ENCODE measurements around the gene KIF19. TPM values are rescaled to one million over a fixed set of nuclear protein-coding genes. Genes with fewer than 3 reads are reported as not detected.

KIF19 gene
- polyA plus RNA-seq, 1 experiment: not detected

GRCh38 chr17:74380086-74380958 lies 54.3 kb downstream of the KIF19 start:
- no peak overlapping the region for H3K27ac ChIP-seq (ENCODE audit: low read depth, low read length)
- TF ChIP-seq CTCF (IDR thresholded peaks at IDR 0.05; ENCODE audit: low read depth, low read length): no peak
- no peaks in the 10 kb centered on the region for H3K27me3 ChIP-seq (ENCODE audit: control insufficient read depth, insufficient read depth, low read length)
- H3K9me3 ChIP-seq (ENCODE audit: control insufficient read depth, insufficient read depth, low read length): no peaks in the 10 kb centered on the region; the same call in 1 of the 2 replicates
- ChIA-PET POLR2A (no interaction called here), CTCF (interaction anchor here (0.7 to 3.5 kb wide), 6 partner anchors 12 to 166 kb away, joined by 4 to 94 read pairs (median 6); partner anchors contain the start of gene GPR142)
- no peak for DNase-seq (ENCODE audit: low read depth, low spot score)
- no peak overlapping the region for H3K4me3 ChIP-seq (ENCODE audit: low read depth, low read length)

GRCh38 chr17:74380959-74381808 lies 55.2 kb downstream of the KIF19 start:
- H3K4me3 ChIP-seq (ENCODE audit: low read depth, low read length): no peak overlapping the region
- no peak for TF ChIP-seq CTCF (IDR thresholded peaks at IDR 0.05; ENCODE audit: low read depth, low read length)
- no peak overlapping the region for H3K27ac ChIP-seq (ENCODE audit: low read depth, low read length)
- POLR2A ChIA-PET: interaction anchor here (0.6 kb wide), 1 partner anchor 172 kb away, joined by 4 read pairs; no protein-coding TSS in a partner anchor
- CTCF ChIA-PET: interaction anchor here (0.5 to 3.5 kb wide), 6 partner anchors 13 to 317 kb away, joined by 3 to 94 read pairs (median 4); partner anchors contain the start of gene GPR142
- H3K9me3 ChIP-seq (ENCODE audit: control insufficient read depth, insufficient read depth, low read length): no peaks in the 10 kb centered on the region; the same call in 1 of the 2 replicates
- no peak for DNase-seq (ENCODE audit: low read depth, low spot score)
- H3K27me3 ChIP-seq (ENCODE audit: control insufficient read depth, insufficient read depth, low read length): no peaks in the 10 kb centered on the region

GRCh38 chr17:74383141-74383540 lies 57.1 kb downstream of the KIF19 start:
- Histone ChIP-seq H3K9me3 (ENCODE audit: control insufficient read depth, insufficient read depth, low read length) (no peaks in the 10 kb centered on the region; the same call in 1 of the 2 replicates), H3K27ac (ENCODE audit: low read depth, low read length) (no peak overlapping the region), H3K27me3 (ENCODE audit: control insufficient read depth, insufficient read depth, low read length) (no peaks in the 10 kb centered on the region), H3K4me3 (ENCODE audit: low read depth, low read length) (no peak overlapping the region)
- no peak for TF ChIP-seq CTCF (IDR thresholded peaks at IDR 0.05; ENCODE audit: low read depth, low read length)
- ChIA-PET CTCF (interaction anchor here (1.7 to 2.3 kb wide), 2 partner anchors 73 to 75 kb away, joined by 3 to 11 read pairs; no protein-coding TSS in a partner anchor), POLR2A (no interaction called here)
- no peak for DNase-seq (ENCODE audit: low read depth, low spot score)

GRCh38 chr17:74385201-74385600 lies 59.2 kb downstream of the KIF19 start:
- H3K27me3 ChIP-seq (ENCODE audit: control insufficient read depth, insufficient read depth, low read length): no peaks in the 10 kb centered on the region
- ChIA-PET CTCF (interaction anchor here (0.7 kb wide), 1 partner anchor 19 kb away, joined by 3 read pairs; no protein-coding TSS in a partner anchor), POLR2A (no interaction called here)
- no peak overlapping the region for H3K27ac ChIP-seq (ENCODE audit: low read depth, low read length)
- H3K9me3 ChIP-seq (ENCODE audit: control insufficient read depth, insufficient read depth, low read length): no peaks in the 10 kb centered on the region; the same call in 1 of the 2 replicates
- H3K4me3 ChIP-seq (ENCODE audit: low read depth, low read length): no peak overlapping the region
- no peak for TF ChIP-seq CTCF (IDR thresholded peaks at IDR 0.05; ENCODE audit: low read depth, low read length)
- DNase-seq (ENCODE audit: low read depth, low spot score): no peak

All from AG04450 (cell line).